GM12872 (cell line): Measurements from ENCODE around the gene RHBDD2.

Source experiments
- CTCF ChIP-seq: IDR thresholded peaks from 3 replicates; pipeline ENCODE4 v1.5.1; 2011; ENCODE audit warnings: low read depth, mild to moderate bottlenecking, low read length, moderate library complexity; ENCODE audit not compliant: insufficient read depth

RHBDD2 gene

GRCh38 chr7:75878769-75879611, at the start of gene RHBDD2:
Gene RHBDD2, plus strand, starts transcription at chr7:75879034. Its CDS starts 49 bp downstream, at chr7:75879083.
- no peak for TF ChIP-seq CTCF

DNA sequence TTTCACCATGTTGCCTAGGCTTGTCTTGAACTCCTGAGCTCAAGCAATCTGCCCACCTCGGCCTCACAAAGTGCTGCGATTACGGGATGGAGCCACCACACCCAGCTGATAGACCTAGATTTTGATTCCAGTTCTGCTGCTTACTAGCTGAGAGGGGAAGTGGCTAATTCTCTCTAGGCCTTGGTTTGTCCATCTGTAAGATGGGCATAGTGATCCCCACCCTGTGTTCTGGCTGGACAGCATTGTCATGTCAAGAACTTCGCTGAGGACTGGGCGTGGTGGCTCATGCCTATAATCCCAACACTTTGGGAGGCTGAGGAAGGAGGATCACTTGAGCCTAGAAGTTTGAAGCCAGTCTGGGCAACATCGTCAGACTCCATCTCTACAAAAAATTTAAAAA, 47.9 kb upstream of the RHBDD2 start:
- no peak for TF ChIP-seq CTCF

GRCh38 chr7:75835688-75836285, 43.0 kb upstream of the RHBDD2 start:
- no peak for TF ChIP-seq CTCF

DNA sequence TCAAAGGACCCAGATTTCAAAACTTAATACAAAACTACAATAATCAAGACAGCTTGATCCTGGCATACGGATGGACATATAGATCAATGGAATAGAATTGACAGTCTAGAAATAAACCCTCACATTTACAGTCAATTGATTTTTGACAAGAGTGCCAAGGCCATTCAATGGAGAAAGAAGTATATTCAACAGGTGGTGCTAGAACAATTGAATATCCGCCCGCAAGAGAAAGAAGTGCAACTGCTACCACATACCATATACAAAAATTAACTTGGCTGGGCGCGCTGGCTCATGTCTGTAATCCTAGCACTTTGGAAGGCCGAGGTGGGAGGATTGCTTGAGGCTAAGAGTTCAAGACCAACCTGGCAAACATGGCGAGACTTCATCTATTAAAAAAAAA, 42.0 kb upstream of the RHBDD2 start:
- TF ChIP-seq CTCF, result no peak

- TF ChIP-seq CTCF, result no peak
These were observed 38.8 kb upstream of the RHBDD2 start for GRCh38 chr7:75840029-75840428.

DNA sequence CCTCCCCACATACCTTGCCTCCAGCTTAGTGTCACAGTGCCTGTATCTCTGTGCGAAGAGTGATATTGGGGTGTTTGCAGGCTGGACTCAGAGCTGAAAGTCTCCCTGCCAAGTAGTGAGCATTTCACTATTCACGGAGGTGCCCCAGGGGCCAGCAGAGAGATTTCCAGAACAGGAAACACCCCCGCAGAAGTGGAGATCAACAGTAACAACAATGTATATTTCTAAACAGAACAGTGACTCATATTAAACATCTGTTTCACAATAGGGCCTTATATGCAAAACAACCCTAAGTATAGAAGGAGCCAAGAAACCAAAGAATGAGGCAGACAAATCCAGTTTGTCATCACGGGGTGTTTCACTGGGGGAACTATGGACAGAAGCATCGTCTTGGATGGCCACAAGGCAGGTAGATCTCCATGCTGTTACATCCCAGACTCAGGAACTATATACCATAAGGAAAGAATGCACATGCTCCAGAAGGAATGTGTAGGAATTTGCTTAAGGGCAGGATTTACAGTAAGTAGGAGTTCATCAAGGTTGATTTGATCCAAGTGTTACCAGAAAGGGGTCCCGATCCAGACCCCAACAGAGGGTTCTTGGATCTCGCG, 35.9 kb upstream of the RHBDD2 start:
- no peak for TF ChIP-seq CTCF

DNA sequence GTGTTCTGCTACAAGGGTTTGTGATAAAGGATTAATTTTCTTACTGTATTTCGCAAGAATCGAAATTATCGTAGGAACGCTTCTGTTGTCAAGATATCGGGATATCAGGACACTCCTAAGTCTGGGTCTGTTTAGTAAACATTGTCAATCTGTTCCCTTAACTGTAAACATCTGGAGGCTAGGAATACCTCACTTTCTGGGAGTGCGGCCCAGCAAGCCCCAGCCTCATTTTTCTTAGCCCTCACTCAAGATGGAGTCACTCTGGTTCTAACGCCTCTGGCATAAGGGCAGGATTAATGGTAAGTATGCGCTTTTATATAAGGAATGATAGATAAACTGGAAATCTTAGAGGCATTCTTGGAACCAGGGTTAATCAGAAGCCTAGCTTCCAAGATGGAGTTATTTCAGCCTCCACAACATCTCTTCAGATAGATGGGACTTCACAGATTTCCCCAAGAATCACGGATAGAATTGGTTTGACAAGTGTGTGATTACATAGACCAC, 35.2 kb upstream of the RHBDD2 start:
- no peak for TF ChIP-seq CTCF
